ENCODE data around the gene NUP54.

NUP54 gene

GRCh38 chr4:76141241-76141640 is 7.0 kb downstream of the NUP54 start:
- Histone ChIP-seq H3K27ac (replicated peaks) (no peak overlapping the region), H3K4me3 (replicated peaks; ENCODE audit: insufficient read depth, low read length) (no peak overlapping the region), H3K27me3 (ENCODE audit: insufficient read depth, poor library complexity, severe bottlenecking) (no peaks in the 10 kb centered on the region)
- TF ChIP-seq GABPA (IDR thresholded peaks at IDR 0.05; ENCODE audit: low read depth) = no peak
- no peak for TF ChIP-seq SPI1 (IDR thresholded peaks at IDR 0.05; ENCODE audit: borderline replicate concordance, low read depth)
- no peak for TF ChIP-seq REST (IDR thresholded peaks at IDR 0.05; ENCODE audit: insufficient replicate concordance, low read depth)
- no peak for TF ChIP-seq CTCF (IDR thresholded peaks at IDR 0.05; ENCODE audit: insufficient read depth, low read length)
- no peak for TF ChIP-seq POLR2AphosphoS5 (IDR thresholded peaks at IDR 0.05; ENCODE audit: low read depth)
- DNase-seq (ENCODE audit: low read depth in 1 of 2, low spot score in 1 of 2) = no peak

GRCh38 chr4:76127754-76128153 is 20.4 kb downstream of the NUP54 start:
- Histone ChIP-seq H3K27ac (replicated peaks) (no peak overlapping the region), H3K27me3 (ENCODE audit: insufficient read depth, poor library complexity, severe bottlenecking) (no peaks in the 10 kb centered on the region), H3K4me3 (replicated peaks; ENCODE audit: insufficient read depth, low read length) (no peak overlapping the region)
- DNase-seq (ENCODE audit: low read depth in 1 of 2, low spot score in 1 of 2) = no peak
- TF ChIP-seq POLR2AphosphoS5 (IDR thresholded peaks at IDR 0.05; ENCODE audit: low read depth) (no peak), SPI1 (IDR thresholded peaks at IDR 0.05; ENCODE audit: borderline replicate concordance, low read depth) (no peak), GABPA (IDR thresholded peaks at IDR 0.05; ENCODE audit: low read depth) (no peak), CTCF (IDR thresholded peaks at IDR 0.05; ENCODE audit: insufficient read depth, low read length) (no peak), REST (IDR thresholded peaks at IDR 0.05; ENCODE audit: insufficient replicate concordance, low read depth) (no peak)

GRCh38 chr4:76125816-76126215 is 22.4 kb downstream of the NUP54 start:
- no peak overlapping the region for H3K27ac ChIP-seq (replicated peaks)
- TF ChIP-seq REST (IDR thresholded peaks at IDR 0.05; ENCODE audit: insufficient replicate concordance, low read depth) (no peak), CTCF (IDR thresholded peaks at IDR 0.05; ENCODE audit: insufficient read depth, low read length) (no peak), POLR2AphosphoS5 (IDR thresholded peaks at IDR 0.05; ENCODE audit: low read depth) (no peak), SPI1 (IDR thresholded peaks at IDR 0.05; ENCODE audit: borderline replicate concordance, low read depth) (no peak), GABPA (IDR thresholded peaks at IDR 0.05; ENCODE audit: low read depth) (no peak)
- H3K4me3 ChIP-seq (replicated peaks; ENCODE audit: insufficient read depth, low read length) = no peak overlapping the region
- no peak for DNase-seq (ENCODE audit: low read depth in 1 of 2, low spot score in 1 of 2)
- H3K27me3 ChIP-seq (ENCODE audit: insufficient read depth, poor library complexity, severe bottlenecking) = no peaks in the 10 kb centered on the region

All from HL-60 (cell line).